ENCODE measurements around the gene ABHD17C.

The ABHD17C gene

DNA sequence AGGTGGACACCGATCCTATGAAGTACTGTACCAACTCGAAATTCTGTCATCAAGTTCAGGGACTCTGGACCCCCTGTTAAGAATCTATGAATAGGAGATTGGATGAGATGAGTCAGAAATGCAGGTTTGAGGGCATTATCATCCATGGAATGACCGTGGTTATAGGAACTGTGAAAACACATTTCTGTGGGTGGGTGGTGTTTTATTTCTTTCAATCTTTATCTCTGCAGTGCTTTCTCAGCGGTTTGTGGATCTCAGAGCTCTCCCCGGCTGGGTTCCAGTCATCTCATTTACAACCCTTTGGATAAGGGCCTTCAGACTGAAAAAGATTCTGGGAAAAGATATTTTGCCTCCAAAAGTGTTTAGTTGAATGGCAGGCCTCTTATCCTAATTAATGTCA lies 5.4 kb upstream of the ABHD17C start:
- DNase-seq (ENCODE audit: low spot score) = no peak

DNA sequence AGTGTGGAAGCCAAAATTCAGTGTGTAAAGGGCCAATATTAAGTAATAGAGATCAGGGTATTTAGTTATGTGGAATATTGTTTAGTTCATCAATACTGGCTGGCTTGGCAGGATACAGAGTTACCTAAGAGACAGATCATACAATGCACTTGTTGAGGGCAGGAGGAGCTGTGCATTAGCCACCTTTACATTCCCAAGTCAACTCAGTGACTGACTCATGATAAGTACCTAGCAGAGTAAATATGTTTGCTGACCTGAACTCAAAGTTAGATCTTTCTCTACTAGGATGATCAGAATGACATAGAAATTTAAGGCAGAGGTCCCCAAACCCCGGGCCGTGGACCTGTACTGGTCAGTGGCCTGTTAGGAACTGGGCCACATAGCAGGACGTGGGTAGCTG lies 3.5 kb upstream of the ABHD17C start:
- DNase-seq (ENCODE audit: low spot score) = no peak

DNA sequence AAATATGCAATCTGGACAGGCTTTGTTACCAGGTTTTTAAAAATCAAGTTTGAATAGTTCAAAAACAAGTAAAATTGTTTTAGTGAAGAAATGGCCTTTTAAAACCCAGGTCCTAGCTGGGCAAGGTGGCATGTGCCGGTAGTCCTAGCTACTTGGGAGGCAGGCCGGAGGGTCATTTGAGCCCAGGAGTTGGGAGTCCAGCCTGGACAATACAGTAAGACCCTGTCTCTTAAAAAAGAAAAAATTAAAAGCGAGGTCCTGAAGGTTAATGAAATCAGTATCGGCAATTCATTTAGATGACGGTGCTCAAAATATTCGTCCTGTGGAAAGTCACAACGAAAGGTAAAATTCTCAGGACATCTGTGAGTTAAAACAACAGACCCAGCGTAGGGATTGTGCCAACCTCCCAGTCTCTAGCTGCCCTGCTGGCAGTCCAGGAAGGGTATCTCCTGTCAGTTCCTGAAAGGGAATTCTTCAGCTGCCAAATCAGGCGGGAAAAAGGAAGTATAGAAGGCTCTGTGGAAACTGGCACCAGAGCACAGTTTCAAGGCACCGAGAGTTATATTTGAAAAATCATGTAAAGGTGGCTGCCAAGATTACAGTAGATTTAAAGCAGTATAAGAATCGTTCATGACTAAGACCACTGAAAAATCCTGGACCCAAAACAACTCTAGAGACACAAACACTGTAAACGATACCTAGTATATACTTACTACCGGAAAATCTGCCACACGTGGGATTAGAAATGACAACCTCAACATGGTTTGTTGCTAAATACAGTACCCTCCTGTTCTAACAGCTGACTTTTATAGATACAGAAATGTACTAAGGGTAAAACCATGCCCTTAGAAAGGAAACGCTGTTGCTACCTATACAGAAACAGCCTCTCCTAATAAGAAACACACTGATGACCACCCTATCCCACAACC lies 1.2 kb upstream of the ABHD17C start:
- DNase-seq (ENCODE audit: low spot score) = peak; percentile 3

DNA sequence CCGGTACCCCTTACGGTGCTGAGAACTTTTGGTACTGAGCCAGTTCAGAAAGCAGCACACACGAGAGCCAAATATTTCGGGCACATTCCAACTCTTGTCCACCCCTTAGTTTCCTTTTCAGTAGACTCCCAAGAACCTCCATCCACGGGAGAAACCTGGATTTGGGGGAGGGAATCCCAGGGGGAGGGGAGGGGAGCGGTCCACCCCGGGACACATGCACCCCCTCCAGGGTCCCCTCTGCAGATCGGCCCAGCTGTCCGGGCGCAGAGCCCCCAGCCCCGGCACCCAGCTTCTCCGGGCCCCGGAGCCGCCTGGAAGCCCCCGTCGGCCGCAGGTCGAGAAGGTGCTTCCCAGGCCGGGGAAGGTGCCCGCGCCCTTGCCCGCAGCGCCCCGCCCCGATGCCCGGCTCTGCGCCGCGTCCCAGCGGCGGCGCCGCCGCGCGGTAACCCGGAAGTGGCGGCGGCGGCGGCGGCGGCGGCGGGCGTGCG lies 455 bp upstream of the ABHD17C start:
- peak; percentile 8 for DNase-seq (ENCODE audit: low spot score)

DNA sequence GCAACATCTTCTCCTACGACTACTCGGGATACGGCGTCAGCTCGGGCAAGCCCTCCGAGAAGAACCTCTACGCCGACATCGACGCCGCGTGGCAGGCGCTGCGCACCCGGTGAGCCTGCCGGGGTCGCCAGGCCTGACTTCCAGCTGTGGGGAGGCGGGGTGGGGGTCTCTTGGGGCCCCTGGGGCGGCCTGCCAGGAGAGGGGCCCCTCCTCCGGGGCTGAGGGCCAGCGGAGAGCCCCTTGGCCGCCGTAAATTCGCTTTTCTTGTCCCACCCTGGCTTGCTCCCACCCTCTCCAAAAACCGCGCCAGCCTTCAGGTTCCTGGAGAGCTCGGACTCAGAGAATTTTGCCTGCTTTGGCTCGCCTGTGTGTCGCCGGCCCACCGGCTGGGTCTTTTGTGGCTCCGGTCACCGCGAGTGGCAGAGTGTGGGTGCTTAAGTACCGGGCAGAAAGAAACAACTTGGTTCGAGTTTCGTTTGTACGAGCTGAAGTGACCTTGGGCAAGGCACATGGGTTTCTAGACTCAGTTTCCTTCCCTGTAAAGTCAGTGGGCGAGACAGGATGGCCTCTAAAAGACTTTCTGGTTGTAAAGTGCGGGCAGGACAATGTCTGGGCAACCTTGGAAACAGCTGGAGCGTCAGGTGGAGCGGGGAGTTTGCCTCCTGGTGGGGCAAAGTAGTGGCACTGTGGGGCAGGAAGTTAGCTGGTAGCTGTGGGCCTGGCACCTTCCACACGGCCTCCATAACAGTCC lies 976 bp downstream of the ABHD17C start:
- peak; percentile 16 for DNase-seq (ENCODE audit: low spot score)

DNA sequence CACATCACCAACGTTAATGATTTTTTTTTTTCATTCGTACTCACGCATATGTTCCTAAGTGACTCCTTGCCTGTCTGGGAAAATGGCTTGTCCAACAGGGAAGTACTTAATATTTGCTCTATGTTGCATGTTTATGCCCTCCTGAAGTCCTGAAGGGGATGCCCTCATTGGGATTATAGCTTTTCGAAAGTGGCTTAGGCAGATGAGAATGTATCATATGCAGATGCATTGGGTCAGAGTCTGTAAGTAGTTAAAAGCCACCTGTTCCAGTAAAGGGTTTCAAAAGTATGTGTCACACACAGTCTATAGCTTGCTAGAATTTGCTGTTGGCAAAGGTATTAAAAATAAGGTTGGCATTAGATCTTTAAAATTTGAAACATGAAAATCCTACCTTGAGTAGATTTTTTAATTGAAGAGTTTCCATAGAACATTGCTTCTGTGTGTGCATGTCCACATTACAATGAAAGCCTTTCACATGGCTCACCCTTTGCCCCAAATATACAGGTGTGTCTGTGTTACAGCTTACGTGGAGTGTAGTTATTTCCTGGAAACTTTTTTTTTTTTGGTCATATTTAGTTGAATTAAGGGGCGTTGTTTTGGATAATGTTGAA lies 2.1 kb downstream of the ABHD17C start:
- DNase-seq (ENCODE audit: low spot score) = no peak

DNA sequence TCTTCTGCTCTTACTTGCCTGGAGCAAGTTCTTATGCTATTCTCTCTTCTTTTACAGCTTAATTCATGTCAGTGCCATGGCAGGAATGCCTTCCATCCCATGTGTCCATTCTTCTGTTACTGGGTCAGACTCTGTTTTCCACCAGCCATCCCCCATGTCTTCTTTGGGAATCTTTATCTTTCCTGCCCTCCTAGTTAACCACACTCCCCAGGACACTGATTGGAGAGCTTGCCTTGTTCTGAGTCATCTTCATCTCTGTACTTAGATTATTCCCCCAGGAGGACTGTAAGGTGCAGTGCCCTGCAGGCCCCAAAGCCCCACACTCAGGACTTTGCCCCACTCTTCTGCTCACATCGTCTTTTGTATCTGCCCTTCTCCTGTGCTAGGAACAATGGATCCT lies 3.6 kb downstream of the ABHD17C start:
- no peak for DNase-seq (ENCODE audit: low spot score)

DNA sequence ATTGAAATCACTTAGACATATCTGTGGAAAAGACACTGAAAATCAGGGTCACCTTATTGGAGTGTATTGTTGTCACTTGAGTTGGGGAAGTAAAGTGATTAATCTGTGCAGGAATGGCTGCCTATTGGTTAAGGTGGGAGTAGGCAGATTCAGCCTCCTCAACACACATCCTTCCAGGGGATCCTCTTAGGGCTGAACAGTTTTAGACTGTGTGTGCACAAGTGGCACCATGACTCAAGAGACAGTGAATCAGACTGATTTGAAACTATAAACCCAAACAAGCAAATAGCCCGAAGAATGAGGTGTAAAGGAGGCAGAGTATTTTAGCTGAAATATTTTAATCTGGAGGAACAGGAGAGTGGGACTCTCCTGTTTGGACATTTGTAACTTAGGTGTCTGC lies 4.9 kb downstream of the ABHD17C start:
- no peak for DNase-seq (ENCODE audit: low spot score)

DNA sequence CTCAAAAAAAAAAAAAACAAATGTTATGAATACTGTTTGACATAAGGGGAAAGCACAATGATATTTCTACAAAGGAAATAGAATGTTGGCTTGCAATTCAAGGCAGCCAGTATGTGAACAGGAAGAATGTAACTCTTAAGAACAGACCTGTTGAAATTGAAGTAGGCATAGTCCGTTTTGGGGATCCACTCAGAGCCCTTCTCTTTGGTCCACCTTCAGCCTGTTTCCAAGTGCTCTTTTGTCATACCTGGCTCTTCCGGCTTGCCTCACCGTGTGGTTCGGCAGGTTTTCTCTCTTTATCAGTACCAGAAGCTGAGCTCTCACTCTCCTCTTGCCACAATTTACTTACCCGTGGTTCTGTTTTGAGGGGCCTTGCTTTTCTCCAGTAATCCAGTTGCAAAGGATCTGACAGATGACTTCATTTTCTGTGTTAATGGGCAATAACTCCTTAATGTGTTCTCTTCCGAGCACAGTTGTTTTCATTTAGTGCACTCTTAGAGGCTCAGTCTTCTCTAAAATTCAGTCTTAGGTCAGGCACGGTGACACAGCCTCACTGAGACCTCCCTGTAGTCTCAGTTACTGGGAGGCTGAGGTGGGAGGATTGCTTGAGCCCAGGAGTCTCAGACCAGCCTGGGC lies 6.7 kb downstream of the ABHD17C start:
- DNase-seq (ENCODE audit: low spot score) = no peak

DNA sequence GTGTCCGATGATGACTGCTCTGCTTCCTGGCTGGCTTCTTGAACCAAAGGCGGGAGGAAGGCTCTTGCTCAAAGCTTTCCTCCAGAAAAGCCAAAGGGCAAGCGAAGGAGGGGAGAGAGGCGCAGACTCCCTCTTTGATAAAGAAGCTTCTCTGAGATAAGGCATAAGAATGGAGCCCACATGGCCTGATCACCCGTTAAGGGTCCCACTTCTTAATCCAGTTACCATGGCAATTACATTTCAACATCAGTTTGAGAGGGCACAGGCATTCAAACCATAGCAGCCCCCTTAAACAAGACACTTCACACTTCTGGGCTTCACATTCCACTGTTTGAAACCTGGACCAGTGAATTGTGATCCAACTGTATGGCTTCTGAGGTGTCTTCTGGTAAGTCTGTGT lies 8.0 kb downstream of the ABHD17C start:
- no peak for DNase-seq (ENCODE audit: low spot score)

DNA sequence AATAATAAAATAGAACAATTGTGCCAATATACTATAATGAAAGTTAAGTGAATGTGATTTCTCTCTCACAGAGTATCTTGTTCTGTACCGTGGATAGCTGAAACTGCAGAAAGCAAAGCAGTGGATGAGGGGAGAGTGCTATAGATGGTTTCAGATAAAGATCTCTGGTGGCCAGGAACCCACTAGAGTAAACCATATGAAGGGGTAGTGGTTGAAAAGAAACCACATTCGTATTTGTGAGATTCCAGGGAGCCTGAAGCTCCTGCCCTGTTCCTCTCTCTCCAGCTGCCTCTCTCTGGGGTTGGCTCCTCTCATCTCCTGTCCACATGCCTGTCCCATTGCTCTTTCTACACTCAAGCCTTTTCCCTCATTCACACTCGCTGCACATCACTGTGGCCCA lies 8.9 kb downstream of the ABHD17C start:
- no peak for DNase-seq (ENCODE audit: low spot score)

DNA sequence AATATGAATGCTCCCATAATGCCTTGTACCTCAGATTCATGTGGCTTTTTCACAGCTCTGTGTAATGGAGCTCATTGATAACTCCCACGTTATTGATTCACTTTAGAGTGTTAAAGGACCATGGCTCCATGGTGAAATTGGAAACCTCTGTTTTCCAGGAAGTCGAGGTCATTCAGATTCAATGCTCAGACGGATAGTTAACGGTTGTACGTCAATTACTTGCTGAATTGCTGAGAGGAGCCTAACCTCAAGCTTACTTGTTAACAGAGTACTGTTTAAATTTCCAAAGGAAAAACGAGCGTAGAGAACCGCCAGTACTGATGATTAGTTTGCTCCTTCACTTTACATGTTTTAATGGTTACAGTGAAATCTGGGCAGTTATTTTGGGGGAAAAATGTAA lies 11.1 kb downstream of the ABHD17C start:
- no peak for DNase-seq (ENCODE audit: low spot score)

DNA sequence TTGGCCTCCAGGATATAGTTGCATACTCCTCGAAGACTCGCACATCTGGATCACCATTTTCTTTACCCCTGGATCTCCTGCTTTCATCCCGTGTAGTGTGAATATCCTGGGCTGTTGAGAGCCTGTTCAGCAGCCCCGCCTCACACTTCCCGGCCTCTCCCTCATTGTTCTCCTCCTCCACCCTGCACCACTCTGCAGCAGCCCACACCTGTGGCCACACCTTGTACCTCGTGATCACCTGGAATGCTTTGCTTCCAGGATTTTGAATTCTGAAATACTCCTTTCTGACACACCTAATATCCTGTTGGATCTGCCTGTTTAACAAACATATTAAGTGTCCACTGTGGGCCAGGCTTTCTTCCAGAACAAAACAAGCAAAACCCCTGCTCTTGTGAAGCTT lies 14.4 kb downstream of the ABHD17C start:
- DNase-seq (ENCODE audit: low spot score) = no peak

DNA sequence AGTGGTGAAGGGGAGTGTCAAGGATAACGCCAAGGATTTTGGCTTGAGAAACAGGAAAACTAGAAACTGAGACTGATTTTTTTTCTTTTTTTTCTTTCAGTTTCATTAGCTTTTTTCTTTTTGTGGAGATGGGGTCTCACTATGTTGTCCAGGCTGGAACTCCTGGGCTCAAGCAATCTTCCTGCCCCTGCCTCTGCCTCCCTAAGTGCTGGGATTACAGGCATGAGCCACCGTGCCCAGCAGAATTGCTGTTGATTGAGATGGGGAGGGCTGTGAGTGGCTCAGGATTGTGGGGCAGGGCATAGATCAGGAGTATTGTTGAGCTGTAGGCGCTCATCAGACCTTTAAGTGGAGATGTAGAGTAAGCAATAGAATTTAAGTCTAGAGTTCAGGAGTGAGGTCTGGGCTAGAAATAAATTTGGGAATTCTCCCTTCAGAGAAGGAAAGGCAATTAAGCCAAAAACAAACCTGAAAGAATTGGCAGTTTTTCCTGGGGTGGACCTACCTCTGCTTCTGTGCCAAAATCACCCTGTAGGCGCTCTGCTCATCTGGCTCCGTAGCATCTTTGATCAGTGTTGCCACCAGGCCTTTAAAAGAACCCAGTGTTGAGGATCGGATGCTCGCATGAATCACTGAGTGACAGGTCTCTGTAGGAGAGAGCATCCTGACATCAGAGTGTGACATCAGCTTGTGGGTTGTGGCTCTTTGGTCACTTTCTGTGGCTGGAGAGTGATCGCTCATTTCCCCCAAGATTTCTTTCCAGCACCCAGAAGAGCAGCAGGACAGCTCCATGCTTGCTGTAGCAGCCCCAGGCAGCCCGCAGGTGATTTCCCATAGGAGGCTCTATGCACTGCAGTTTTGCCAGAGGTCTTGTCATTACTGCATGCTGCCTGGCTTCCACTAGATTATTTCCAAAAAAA lies 15.8 kb downstream of the ABHD17C start:
- DNase-seq (ENCODE audit: low spot score) = no peak

DNA sequence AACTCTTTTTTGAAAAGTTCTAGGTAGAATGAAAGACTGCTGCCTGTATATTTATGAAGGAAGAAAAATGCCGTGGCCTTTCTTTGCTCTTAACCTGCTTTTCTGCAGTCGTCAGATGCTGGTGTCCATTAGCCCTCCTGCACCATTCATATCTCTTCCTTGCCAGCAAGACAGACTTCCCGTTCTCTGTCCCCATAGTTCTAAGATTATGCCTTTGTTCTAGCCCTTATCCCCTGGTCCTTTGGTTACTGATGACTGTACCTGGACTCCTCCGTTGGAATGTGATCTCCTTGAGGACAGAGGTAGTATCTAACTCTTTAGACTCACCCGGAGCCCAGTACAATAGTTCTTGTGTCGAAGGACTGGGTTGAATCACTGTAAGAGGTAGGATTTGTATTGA lies 16.8 kb downstream of the ABHD17C start:
- DNase-seq (ENCODE audit: low spot score) = no peak

DNA sequence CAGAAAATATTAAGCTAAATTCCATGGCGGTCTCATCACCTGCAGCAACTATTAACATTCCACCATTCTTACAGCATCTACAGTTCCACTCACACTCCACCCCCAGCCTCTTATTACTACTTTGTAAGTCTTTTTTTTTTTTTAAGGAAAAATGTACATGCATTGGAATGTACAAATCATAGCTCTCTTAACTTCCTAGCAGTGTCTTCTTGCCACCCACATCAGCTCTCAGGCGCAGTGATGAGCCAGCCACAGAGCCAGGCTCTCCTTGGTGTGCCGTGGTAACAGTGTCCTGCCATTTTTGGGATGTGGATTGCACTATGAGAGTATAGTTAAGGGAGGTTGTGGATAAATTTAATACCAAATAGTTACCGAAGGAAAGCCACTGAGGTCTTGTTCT lies 17.8 kb downstream of the ABHD17C start:
- no peak for DNase-seq (ENCODE audit: low spot score)

DNA sequence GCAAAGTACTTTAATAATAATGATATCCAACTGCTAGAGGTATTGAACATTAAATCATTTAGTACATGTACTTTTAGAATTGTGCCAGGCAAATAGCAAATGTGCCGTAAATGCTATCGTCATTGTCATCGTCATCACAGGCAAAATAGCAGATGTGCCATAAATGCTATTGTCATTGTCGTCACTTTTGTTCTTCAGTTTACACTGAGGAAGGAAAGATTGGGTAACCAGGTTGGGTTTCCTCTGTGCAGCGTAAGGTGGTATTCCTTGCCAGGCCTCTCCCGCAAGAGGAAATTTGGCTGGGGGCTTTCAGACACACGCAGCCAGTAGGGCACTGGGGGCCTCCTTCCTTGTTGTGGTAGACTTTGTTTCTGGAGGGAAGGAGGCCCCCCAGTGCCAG lies 26.4 kb downstream of the ABHD17C start:
- no peak for DNase-seq (ENCODE audit: low spot score)

DNA sequence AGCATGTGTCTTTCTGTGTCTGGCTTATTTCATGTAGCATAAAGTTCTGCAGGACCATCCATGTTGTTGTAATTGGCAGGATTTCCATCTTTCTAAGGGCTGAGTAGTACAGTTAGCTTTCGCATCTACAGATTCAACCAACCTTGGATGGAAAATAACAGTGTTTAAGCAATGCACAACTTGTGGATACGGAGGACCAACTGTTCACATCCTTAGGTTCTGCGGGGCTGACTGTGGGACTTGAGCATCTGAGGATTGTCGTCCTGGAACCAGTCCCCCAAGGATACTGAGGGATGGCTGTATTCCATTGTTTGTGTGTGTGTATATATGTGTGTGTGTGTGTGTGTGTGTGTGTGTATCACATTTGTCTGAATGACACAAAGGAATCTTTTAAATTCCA lies 27.7 kb downstream of the ABHD17C start:
- DNase-seq (ENCODE audit: low spot score) = no peak

DNA sequence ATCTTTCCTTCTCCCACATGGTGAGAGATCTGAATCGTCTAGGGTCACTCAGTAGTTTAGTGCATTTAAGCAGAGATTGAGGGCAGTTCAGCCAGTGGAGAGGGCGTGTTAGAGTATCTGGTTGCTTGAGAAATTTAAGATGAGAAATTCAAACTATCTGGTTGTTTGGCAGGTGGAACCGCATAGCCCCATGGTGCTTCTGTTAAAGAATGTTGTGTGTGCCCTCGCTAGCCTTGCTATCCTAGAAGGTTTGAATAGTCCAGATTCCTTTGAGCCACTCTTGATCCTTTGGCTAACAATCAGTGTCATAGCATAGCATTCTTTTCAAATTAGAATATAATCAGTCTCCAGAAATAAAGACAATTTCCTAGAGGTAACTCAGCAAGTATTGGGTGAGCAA lies 32.1 kb downstream of the ABHD17C start:
- no peak for DNase-seq (ENCODE audit: low spot score)

DNA sequence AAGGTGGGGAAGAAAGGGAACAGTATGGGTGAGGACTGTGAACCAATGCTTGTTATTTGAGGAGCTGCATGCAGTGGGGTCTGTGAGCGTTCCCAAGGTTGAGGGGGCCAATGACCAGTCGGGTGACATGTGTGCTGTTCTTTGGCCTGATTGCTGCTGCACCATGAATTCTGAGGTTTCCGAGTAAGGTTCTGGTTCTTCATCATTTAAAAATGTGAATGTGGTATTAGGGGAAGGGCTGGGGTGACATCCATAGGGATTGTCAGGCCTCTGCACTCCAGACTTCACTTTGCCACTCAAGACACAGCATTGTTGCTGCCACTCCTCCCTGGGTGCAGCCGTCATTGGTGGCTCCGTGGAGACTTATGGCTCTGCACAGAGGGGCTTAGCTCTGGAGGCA lies 32.5 kb downstream of the ABHD17C start:
- no peak for DNase-seq (ENCODE audit: low spot score)

DNA sequence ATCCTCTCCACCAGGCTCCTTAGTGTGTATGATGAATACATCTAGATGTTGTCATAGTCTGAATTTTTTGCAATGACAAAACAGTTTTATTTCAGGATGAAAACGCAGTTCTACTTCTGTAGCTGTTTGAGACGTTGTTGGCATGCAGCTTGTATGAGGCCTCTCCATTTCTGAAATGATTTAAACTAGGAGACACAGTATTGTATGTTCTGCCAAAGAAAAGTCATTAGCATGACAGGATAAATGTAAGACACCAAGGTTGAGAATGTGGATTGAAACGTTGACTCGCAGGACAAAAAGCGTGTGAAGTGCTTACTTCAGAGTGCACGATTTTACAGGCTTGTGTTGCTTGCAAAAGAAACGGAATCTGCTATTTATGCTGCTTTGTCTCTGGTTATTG lies 35.3 kb downstream of the ABHD17C start:
- no peak for DNase-seq (ENCODE audit: low spot score)
